Left colon (tissue), 2 donors: ENCODE data around the gene PLD3. TPM values are rescaled to one million over a fixed set of nuclear protein-coding genes. Genes with fewer than 3 reads are reported as not detected.

Experiments
- ATAC-seq: fragments of 200-7000 bp; cut with Tn5 transposase; one replicate; pipeline ENCODE4 v1.9.1; 2020; ENCODE audit warnings: mild to moderate bottlenecking, moderate library complexity
- DNase-seq, 2 donors: peaks; one replicate each; pipeline ENCODE4 v3.0.0-alpha.2; 2020
- intact Hi-C, 2 donors: fragments of 100-400 bp; cut with DNase I in 1 of 2; cut with micrococcal nuclease in 1 of 2; formaldehyde crosslinking; loops; one replicate each; pipeline versions ENCODE4 v1.11.2 to v1.14.0; 2022; cut with DNase I, micrococcal nuclease
- total RNA-seq, 2 donors: library from RNA; stranded (reverse); fragmentation: NEBNext Ultra II Directional; extraction: Animal tissue kit (Norgen Biotek cat#: 25700); gene quantifications; one replicate each; pipeline ENCODE4 v1.2.1, GENCODE V29; 2021
- donor health status: DM: no; HTN: no; CAD: no.
- donor health status: DM: yes; HTN: yes; CAD: no.

PLD3 gene
- total RNA-seq, 2 donors from 2014 or later, result 109 to 170 TPM

DNA sequence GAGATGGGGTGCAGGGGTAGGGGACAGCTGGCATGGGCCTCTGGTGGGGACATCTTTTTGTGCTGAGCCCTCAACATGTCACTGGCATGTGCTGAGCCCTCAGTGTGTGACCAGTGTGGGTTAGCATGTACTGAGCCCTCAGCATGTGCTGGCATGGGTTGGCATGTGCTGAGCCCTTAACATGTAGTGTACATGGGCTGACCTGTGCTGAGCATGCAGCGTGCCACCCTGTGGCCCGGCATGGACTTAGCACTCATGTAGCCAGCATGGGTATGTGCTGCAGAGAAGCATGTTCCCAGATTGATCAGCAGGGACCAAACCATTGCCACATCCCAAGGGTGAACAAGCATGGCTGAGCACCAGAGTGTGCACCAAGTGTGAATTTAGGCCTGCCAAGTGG, 30.0 kb downstream of the PLD3 start:
- ATAC-seq (no peak), DNase-seq (no peak)
- intact Hi-C loops, result no loop called here

DNA sequence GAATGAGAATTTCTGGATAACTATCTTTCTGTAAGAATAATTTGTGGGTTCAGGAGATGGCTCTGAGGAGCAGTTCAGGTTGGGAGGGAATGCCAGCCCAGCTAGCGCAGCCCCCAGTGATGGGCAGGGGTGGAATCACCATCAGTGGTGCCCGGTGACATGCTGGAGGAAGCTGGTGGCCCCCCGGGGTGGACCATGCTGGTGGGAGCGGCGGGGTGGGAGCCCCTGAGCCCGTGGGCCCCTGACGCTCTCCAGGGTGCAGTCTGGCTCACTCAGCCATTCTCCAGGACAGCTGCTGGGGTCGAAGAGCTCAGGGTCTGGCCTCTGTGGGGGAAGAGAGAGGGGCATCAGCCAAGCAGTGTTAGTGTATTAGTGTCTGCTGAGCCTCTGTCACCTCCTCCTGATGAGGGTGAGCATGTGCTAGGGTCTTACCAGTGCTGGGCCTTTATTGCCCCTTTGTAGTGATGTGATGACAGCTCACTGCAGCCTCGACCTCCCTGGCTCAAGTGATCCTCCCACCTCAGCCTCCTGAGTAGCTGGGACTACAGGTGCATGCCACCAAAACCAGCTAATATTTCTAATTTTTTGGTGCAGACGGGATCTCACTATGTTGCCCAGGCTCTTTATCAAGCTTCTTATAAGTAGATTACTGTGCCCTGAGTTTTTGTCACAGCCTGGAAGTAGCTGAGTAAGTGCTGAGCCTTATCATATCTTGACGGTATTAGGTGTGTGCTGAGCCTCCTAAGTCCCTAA, 31.1 kb downstream of the PLD3 start:
- DNase-seq, result no peak
- ATAC-seq, result no peak
- intact Hi-C loops, result no loop called here

DNA sequence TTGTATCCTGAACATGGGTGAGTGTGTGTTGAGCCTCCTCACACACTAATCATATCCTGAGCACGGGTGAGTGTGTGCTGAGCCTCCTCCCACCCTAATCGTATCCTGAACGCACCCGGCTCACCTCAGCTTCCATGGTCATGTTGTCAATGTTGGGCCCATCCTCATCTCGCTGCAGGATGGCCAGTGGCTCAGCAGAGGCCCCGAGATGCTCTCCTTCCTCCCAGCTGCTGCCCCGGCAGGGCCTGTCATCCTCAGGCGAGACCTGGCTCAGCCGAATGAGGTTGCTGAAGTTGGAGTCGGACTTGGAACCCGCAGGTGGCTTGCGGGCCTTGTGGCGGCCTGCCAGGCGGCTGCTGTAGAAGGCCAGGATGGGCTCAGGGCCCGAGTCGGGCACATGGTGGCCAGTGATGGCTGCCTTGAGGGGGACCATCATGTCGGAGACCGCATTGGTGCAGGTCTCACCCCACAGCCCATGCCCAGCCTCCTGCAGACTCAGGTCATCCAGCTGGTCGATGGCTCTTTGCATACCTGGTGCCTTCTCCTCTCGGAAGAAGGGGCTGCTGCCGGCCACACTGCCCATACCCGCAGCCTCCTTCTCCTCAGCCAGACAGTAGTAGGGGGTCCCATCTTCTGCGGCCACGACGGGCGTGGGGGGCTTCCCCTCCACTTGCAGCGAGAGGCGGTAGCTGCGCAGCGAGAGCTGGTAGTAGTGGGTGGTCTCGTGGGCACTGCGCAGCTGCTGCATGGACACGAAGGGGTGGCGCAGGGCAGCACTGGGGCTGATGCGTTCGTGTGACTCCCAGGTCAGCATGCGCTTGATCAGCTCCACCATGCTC, 31.9 kb downstream of the PLD3 start:
- no peak for DNase-seq
- intact Hi-C loops, result no loop called here

DNA sequence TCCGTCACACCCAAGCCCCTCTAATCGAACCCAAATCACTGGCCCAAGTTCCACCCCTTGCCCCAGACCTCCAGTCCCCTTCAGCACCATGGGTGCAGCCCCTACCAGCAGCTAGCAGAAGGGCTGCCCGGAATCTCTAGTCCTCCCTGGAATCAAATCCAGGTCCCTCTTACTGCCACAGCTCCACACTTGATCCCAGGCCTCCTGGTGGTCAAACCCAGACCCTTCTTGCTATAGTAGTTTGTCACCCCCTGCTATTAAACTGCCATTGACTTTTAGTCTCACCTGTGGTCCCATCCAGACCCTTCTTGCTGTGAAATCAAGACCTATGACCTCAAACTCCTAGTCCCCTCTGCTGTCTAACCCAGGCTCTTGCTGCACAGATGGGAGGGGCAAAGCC, 32.8 kb downstream of the PLD3 start:
- ATAC-seq (no peak), DNase-seq (no peak)
- intact Hi-C loops, result no loop called here

More for the DNA sequence above, 31.9 kb downstream of the PLD3 start:
- ATAC-seq, result no peak

DNA sequence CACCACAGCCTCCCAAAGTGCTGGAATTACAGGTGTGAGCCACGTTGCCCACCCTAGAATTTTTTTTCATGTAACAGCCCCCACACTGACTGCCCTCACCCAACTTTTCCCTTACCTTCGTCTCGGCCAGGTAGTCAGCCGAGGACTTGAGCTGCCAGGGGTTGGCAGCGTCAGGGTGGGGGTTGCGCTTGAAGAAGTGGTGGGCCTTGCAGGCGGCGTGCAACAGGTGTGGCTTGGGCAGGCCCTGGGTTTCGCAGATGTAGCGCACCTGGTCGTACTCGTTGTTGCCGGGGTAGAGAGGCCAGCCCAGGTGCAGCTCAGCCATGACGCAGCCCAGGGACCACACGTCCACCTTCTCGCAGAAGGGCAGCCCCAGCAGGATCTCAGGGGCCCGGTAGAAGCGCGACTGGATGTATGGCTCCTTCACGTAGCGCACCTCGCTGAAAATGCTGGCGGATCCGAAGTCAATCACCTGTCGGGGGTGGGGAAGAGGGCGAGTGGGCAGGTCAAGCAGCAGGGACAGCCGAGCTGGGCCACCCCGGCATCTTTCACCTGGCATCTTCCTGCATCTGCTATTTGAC, 35.3 kb downstream of the PLD3 start:
- intact Hi-C loops, result no loop called here
- no peak for DNase-seq
- no peak for ATAC-seq

DNA sequence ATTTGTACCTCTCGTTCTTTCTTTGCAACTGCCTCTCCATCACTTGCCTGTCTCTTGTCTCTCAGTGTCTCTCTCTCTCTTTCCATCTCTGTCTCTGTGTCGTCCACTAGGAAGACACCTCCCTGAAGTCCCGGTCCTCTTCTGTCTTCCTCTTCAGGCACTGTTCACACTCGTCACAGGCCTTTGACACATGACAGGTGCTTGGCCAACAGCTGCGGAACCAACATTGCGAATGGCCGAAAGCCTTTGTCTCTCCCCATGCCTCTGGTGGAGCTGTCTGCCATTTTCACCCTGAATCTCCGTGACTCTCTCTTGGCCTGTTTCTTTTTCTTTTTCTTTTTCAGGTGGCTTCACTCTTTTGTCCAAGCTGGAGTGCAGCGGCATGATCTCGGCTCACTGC, 38.7 kb downstream of the PLD3 start:
- no peak for DNase-seq
- ATAC-seq, result no peak
- intact Hi-C loops, result no loop called here

DNA sequence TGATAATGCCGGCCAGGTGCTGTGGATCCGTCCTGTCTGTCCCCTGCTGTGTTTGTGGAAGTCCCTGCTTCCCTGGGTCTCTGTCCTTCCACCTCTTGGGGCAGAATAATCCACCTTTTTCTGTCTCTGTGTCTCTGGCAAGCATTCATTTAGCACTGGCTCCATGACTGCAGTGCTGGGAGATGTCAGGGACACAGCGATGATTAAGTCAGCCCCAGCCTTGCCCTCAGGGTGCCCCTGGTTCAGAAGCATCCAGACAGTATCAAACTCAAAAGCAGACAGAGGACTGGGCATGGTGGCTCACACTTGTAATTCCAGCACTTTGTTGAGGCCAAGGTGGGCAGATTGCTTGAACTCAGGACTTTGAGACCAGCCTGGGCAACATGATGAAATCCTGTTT, 40.0 kb downstream of the PLD3 start:
- intact Hi-C loops, result no loop called here
- DNase-seq (no peak), ATAC-seq (no peak)

DNA sequence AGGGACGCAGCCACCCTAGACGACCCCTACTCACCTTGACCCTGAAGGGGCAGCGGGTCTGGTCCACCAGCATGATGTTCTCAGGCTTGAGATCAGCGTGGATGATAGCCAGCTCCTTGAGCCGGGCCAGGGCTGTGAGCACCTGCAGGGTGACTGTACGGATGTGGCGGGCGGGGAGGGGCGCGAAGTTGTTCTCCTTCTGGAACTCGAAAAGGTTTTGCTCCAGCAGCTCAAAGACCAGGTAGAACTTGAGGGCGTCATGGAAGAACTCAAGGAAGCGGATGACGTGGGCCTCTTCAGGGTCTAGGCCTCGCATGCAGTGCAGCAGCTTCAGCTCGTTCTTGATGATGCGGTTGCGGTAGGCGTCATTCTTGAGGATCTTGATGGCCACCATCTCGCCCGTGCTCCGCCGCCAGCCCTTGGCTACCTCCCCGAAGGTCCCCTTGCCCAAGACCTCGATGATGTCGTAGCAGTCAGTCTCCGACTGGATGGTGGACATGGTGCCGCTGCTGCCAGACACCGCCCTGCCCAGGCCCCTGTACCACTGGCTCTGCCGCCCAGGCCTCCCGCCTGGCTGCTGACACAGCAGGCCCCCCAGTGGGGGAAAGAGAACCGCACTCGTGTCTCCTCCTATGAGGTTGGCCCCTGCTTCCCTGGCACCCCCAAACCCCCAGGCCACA, 41.0 kb downstream of the PLD3 start:
- no peak for ATAC-seq
- no peak for DNase-seq
- intact Hi-C loops, result no loop called here

DNA sequence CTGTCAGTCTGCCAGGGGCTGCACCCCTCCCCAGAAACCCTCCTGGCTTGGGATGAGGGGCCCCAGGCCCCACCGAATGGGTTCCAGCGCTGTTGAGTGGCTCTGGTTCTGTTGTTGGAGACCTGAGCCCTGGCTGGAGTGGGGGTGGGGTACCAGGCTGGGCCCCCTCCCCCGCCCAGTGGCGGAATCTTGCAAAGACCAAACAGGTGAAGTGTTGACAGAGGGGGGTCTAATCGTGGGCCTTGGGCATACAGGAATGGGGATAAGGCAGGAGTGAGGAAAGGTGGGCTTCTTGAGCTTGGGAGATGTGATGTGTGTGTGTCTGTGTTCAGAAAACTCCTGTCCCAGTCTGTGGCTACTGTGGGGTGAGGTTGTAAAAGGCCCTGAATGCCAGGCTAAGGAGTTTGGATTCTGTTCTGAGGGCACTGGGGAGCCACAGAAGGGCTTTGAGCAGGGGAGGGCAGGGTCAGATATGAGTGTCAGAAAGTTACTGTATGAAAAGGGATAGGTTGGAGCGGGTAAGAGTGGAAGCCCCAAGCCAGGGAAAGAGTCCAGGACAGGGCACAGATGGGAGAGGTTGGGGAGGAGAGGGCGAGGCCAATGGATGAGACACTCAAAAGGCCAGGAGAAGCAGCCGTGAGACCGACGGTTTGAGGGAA, 41.7 kb downstream of the PLD3 start, which contains the start of gene HIPK4:
Gene HIPK4 (minus strand): TSS at position 98 of the 659 bp plus-strand sequence. CDS start 279 bp downstream, outside the sequence.
- ATAC-seq, result no peak
- DNase-seq, result no peak
- intact Hi-C loops, result no loop called here

DNA sequence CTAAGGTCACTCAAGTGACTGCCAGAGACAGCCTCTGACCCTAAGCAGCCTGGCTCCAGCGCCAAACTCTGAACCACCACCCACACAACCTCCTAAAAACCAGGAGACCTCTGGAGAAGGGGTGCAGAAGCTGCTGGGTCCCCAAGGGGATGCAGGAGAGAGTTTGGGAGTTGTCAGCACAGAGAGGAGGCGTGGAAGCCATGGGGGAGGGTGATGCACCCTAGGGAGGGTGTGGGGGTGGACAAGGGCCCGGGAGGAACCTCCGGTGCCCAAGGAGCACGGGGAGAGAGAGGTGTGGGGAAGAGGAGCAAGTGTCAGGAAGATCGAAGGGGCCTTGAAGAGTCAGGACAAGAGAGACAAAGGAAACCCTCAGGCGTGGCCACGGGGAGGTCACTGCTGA, 43.6 kb downstream of the PLD3 start:
- intact Hi-C loops, result no loop called here
- ATAC-seq, result no peak
- no peak for DNase-seq

DNA sequence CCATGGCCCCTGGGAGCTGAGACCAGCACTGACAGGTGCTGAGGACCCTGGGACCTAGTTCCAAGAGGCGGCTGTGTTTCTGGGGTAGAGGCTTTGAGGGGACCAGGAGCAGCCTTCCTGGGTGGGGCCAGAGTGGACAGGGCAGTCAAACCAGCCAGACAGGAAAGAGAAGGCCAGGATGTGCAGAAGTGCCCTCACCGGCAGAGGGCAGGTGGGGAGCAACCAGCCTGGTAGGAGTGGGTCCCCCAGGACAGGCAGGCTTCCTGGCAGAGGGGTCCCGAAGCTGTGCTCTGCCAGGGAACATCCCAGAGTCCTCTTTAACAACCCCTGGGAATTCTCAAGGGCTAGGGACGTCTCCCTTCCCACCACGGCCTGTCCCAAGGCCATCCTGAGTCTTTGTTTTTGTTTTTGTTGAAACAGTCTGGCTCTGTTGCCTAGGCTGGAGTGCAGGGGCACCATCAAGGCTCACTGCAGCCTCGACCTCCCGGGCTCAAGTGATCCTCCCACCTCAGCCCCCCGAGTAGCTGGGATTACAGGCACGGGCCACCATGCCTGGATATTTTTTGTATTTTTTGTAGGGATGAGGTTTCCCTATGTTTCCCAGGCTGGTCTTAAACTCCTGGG, 44.5 kb downstream of the PLD3 start:
- intact Hi-C loops, result no loop called here
- DNase-seq (peak in 1 of 2 donors; percentile 42), ATAC-seq (peak; percentile 88)

DNA sequence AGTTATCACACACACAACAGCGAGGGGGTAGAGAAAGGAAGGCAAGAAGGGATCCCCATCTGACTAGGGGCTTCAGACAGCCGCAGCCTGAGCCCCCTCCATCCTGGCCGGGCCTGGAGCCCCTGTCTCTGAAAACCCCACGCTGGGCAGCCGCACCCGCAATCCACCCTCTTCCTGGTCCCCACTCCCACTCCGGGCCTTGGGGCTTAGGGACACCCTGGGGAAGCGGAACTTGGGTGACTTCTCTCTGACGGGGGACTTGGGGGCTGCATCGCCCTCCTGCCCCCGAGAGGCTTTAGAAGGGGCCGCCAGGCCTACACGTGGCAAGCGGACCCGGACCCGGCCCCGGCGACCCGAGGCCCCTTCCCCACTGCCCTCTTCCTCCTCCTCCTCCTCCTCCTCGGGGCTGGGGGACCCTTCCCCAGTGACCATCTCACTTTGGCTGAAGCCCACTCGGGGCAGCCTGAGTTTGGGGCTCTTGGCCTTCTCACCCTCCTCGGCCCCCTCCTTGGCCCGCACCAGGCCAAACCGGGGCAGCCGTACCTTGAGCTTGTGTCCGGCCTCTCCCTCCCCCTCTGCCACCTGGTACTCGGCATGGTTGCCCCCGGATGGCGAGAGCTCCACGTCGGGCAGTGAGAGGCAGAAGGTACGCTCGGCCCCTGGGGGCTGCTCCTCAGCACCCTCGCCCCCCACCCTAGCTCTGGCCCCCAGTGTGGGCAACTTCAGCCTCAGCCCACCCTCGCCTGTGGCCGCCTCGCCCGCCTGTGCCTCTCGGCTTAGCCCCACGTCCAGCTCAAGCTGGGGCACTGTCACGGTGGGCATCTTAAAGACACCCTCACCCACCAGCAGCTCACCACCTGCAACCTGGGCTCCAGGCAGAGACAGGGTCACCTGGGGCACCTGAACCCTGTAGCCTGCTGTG, 45.7 kb downstream of the PLD3 start:
- intact Hi-C loops, result no loop called here
- ATAC-seq, result no peak
- DNase-seq, result no peak

DNA sequence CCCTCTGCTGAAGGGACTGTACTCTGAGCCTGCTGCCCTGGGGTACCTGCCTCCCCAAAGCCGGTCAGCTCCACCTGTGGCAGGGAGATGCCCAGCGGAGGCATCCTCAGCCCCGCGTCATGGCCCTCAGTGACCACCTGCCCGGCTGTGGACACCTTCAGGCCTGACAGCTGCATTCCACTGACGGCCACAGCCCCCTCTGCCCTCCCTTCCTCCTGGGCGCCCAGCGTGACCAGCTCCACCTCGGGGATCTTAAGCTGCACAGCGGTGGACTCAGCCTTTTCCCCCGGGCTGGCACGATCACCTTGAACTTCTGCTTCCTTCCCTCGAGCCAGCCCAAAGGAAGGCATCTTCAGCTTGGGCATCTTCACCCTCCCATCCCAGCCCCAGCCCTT, 46.3 kb downstream of the PLD3 start:
- DNase-seq, result no peak
- intact Hi-C loops, result no loop called here
- no peak for ATAC-seq

DNA sequence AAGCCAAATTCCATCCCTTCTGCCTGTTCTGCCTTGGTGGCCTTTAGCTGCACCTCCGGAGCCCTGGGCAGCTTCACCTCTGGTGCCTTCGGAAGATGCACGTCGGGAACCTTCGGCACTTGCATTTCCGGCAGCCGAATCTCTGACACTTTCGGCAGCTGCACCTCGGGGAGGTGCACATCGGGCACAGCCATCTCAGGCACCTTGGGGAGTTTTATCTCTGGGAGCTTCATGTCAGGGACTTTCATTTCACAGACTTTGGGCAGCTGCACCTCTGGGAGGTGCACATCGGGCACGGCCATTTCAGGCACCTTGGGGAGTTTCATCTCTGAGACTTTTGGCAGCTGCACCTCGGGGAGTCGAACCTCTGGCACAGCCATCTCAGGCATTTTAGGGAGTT, 47.5 kb downstream of the PLD3 start:
- intact Hi-C loops, result no loop called here
- DNase-seq, result no peak
- no peak for ATAC-seq

DNA sequence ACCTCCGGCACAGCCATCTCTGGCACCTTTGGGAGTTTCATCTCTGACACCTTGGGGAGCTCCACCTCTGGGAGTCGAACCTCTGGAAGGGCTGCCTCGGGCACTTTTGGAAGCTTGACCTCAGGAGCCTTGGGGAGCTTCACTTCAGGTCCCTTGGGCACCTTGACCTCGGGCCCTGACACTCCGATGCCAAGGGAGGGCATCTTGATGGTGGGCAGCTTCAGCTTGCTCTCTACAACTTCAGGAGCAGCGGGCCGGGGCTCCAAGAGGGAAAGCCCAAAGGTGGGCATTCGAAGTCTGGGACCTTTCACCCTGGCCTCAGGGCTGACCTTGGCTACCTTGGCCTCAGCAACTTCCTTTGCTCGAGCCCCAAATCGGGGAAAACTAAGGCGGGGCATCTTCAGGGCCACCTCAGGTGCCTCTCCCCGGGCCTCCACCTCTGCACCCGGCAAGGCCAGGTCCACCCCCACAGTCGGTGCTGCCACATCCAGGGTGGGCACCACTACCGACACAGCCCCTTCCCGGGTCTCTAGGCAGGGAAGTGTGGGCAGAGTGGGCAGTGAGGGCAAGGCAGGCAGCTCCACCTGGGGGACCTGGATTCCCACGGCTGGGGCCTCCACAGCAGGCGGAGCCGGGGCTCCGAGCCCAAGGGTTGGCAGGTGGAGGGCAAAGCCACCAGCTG, 48.5 kb downstream of the PLD3 start:
- ATAC-seq (no peak), DNase-seq (no peak)
- intact Hi-C loops, result no loop called here

DNA sequence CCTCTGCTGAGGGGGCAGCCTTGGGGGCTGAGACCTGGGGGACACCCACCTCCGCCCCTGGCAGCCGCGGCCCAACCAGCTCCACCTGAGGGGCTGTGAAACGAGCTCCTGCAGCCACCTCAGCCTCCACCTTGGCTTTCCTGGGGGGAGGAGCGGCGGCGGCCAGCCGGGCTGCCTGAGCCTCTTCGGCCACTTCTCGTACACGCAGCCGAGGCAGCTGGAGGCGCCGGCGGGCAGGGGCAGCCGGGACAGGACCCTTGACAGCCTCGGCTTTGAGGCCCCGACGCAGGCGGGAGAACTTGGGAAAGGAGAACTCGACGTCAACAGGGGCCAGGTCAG, 49.0 kb downstream of the PLD3 start:
- intact Hi-C loops, result no loop called here
- DNase-seq, result no peak
- ATAC-seq, result no peak
